HuH-7 (cell line): ENCODE data around the gene CEP41.

ENCODE experiments used
- DNase-seq: peaks from one replicate; pipeline ENCODE4 v3.0.0; 2011; ENCODE audit warnings: low spot score

The CEP41 gene

DNA sequence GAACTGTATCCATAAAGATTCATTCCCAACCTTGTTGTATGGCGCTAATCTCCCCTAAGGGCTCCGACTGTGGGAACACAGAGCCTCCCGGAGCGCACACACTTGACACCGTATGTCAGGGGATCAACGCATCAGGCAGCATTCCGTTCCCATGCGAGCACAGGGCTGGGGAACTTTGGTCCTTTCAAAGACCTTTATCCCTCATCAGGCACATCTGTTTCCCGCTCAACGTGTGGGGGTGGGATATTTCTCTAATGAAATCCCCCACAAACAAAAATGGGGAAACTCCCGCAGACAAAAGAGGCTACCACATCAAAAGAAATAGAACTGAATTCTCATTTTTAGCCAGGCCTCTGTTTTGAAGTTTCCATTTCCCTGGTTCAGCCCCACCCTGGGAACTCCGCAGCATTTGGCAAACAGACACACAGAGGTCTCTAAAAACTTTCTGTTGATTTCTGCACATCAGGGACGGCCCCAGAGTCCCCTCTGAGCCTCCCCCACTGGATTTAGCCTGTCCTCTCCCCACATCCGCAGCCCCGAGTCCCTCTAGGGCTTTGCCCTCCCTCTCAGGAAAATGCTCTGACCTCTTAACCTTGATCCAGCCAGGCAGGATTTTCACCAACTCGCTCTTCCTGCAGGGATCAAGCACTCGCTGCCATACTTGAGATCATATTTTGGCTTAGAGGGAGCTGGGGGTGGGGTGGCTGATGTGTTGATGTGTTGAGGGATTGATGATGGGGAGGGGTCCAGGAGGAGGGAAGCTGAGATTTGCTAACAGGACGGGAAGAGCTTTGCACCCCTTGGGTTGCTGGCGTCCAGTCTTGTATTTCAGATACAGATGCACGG, 89.6 kb downstream of the CEP41 start:
- DNase-seq = no peak

DNA sequence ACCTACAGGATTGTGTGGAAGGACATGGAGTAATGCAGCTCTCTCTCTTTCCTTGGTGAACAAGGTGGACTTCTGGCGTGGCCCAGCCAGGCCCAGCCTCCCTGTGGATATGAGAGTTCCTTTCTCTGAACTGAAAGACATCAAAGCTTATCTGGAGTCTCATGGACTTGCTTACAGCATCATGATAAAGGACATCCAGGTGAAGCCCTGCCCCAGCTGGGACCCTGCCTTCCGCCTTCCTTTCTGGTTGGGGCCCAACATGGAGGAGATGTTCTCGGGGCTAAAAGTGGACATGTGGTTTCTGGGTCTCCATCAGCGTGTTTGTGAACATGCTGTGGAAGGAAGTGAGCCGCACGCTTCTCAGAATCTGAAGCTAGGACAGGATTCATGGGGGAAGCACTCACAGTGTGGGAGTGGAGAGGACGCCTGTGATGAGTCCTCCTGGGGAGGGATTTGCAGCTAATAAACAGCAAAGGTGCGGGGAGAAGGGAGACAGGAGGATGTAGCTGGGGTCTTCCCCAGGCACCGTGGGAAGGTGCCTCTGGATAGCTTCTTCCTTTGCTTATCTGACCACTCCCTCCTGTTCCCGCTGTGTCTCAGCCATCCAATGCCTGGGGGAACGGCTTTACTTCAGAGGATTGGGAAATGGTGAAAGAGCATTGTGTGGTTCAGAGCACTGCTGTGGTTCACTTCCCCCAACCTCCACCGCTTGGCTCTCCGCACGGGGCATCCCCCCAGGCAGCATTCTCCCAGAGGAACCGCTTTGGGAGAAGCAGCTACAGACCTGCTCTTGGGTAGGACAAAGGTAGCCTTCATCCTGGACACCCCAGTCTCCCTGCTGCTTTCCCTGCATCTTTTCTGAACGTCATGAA, 90.7 kb downstream of the CEP41 start:
- DNase-seq = no peak

DNA sequence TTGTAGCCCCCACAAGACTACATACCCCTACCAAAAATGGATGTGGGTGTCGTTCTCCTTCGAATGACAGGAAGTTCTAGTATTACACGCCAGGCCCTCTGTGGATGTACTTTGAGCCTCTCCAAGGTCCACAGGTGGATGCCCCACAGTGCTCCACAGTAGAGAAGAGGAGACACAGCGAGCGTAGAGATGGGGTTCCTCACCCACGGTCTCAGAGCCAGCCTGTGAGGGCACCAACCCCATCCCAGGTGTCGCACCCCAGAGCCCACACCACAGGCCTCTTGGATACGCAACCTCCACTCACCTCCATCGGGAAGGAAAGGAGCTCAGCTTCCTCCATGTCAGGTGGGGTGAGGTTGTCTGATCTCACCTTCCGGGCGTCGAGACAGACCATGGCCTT, 93.9 kb downstream of the CEP41 start:
- DNase-seq = no peak

DNA sequence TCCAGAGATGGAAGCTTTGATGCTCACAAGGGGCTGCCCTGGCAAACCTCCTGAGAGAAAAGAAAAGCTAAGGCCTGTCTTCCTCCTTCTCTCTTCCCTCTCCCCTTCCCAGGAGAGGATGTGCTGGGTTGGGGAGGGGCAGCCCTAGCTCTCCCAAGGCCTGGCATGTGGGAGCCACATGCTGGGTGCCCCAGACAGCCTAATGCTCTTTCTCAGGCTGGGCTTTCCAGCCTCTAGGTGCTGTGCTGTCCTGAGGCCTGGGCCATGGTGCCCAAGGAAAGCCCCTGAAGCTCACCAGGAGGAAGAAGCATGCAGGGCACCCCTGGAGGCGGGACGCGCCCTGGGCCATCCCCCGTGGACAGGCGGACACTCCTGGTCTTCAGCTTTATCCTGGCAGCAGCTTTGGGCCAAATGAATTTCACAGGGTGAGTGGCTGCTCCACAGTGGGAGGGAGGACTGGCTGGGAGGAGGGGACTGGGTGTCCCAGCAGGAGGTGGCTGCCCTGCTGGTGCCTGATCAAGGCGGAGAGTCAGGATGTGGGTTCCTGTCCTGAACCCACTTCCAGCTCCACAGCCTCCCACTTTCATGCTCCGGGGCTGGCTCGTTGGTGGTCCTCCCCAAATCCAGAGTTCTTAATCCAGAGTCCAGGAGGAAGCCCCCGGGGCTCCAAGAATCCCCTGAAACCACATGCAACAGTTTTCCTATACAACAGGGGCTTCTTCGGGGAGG, 94.5 kb downstream of the CEP41 start:
- no peak for DNase-seq

DNA sequence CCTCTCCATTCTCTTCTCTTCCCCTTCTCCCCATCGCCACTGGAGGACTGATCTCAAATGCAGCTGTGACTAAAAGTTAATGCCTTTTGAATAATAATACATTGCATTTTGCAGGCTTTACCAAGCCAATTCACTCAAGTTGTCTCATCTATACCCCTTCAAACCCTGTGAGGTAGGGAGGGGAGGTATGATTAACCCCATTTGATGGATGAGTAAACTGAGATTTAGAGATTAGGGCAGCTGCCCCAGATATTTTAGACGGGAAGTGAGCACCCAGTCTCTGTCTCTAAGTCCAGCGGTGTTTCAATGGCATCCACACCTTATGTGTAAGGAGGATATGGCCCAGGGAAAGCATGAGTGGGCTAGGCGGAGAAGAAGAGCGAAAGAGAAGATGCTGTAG, 95.1 kb downstream of the CEP41 start:
- no peak for DNase-seq

DNA sequence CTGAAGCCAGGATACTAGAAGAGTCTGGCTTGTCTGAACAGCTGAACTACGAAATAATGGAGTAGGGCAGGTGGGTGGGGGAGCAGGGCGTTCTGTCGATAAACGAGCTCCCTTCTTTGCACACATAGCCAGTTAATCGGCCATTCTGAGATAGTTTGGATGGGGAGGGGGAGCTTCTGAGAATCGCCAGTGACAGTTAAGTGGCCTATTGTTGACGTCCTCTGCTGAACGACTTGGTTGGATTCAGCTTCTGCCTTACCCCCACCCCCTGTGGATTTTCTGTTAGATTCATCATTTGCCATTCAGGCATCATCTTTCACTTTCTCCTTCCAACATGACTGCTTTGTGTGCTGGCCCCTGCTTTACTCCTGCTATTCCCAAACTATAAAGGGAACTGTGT, 95.7 kb downstream of the CEP41 start:
- no peak for DNase-seq

DNA sequence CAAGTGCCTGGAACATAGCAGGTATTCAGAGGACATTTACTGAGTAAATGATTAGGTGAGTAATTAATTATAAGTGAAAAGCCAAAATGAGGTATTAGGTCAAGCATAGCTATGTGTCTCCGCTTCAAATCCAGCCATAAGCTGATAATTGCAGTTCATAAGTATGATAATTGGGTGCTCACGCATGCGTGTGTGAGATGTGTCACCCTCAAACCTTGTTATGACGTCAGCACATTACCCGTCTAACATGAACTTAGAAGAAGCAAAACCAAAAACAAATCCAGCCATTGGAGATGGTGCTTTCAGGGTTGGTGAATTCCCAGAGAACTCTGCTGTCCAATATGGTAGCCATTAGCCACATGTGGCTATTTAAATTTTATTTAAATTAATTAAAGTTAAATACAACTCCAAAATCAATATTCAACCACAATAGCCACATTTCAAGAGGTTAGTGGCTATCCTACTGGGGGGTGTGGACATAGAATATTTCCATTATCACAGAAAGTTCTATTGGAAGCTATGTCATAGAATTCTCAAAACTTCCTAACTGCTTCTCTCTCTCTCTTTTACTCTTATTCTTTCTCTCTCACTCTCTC, 96.4 kb downstream of the CEP41 start, which contains the start of gene CPA5:
Gene CPA5, plus strand, starts transcription at position 546 of the 596 bp plus-strand sequence. CDS start 1,670 bp downstream, outside the sequence.
- DNase-seq = no peak
